ENCODE measurements around the gene CA14. TPM values are rescaled to one million over a fixed set of nuclear protein-coding genes. Genes with fewer than 3 reads are reported as not detected.

The CA14 gene
- polyA plus RNA-seq, 2 of the 4 experiments (the other 2 are of a cell fraction), result not detected

DNA sequence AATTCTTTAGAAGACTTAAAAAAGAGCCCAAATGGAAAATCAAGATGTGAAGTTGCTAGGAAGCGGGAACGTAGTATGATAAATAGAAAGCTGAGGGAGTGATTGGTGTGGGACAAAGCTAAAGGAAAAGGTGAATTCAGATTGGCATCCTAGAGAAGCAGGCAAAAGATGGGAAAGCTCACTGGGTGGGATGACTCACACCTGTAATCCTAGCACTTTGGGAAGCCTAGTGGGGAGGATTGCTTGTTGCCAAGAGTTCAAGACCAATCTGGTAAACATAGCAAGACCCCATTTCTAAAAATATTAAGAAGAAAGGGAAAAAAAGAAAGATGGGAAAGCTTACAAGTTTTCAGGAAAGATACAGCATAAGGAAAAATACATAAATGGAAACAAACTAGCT is 37.9 kb downstream of the CA14 start:
- ATAC-seq (no peak), FAIRE-seq (no peak), DNase-seq (ENCODE audit: low read depth in 1 of 2, low spot score in 1 of 2) (no peak)
- Histone ChIP-seq H3K9me3 (no peaks in the 10 kb centered on the region), H3K27ac (no peak overlapping the region), H3K4me3 (no peak overlapping the region), H3K4me2 (peak overlapping the region; percentile 97), H3K4me1 (peaks cover 18% of the 10 kb centered on the region)
- ChIA-PET POLR2A (no interaction called here), CTCF (interaction anchor here (1.1 to 2.3 kb wide), 3 partner anchors 9 to 40 kb away, joined by 3 to 7 read pairs (median 5); no protein-coding TSS in a partner anchor)
- 96% methylated on average over 2 of the region's 2 CpGs for WGBS (ENCODE audit: missing lambda C conversion rate)
- TF ChIP-seq ZNF302 (CRISPR knock-in tag; IDR thresholded peaks at IDR 0.05) (no peak), MAFK (IDR thresholded peaks at IDR 0.05; ENCODE audit: partially characterized antibody) (no peak), BHLHE40 (IDR thresholded peaks at IDR 0.05; ENCODE audit: low read depth, low read length) (no peak), RFX5 (IDR thresholded peaks at IDR 0.05) (no peak), RAD21 (conservative IDR thresholded peaks at IDR 0.05 in 1 of 2, IDR thresholded peaks at IDR 0.05 in 1 of 2) (no peak), RCOR1 (IDR thresholded peaks at IDR 0.05; ENCODE audit: low read depth, low read length) (no peak), KDM5A (IDR thresholded peaks at IDR 0.05) (no peak), CBX2 (IDR thresholded peaks at IDR 0.05; ENCODE audit: borderline replicate concordance, low read depth) (no peak), CHD4 (IDR thresholded peaks at IDR 0.05; ENCODE audit: borderline replicate concordance) (no peak), ESRRA (IDR thresholded peaks at IDR 0.05; ENCODE audit: borderline replicate concordance, low read length) (no peak), TP53 (CRISPR knock-in tag; IDR thresholded peaks at IDR 0.05) (no peak), HOXB13 (CRISPR knock-in tag; IDR thresholded peaks at IDR 0.05; ENCODE audit: low read depth) (no peak), RARB (CRISPR knock-in tag; IDR thresholded peaks at IDR 0.05) (no peak)
- TF ChIP-seq, protein P1, sequence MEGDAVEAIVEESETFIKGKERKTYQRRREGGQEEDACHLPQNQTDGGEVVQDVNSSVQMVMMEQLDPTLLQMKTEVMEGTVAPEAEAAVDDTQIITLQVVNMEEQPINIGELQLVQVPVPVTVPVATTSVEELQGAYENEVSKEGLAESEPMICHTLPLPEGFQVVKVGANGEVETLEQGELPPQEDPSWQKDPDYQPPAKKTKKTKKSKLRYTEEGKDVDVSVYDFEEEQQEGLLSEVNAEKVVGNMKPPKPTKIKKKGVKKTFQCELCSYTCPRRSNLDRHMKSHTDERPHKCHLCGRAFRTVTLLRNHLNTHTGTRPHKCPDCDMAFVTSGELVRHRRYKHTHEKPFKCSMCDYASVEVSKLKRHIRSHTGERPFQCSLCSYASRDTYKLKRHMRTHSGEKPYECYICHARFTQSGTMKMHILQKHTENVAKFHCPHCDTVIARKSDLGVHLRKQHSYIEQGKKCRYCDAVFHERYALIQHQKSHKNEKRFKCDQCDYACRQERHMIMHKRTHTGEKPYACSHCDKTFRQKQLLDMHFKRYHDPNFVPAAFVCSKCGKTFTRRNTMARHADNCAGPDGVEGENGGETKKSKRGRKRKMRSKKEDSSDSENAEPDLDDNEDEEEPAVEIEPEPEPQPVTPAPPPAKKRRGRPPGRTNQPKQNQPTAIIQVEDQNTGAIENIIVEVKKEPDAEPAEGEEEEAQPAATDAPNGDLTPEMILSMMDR (IDR thresholded peaks at IDR 0.05), result no peak
- TF ChIP-seq, protein P2, sequence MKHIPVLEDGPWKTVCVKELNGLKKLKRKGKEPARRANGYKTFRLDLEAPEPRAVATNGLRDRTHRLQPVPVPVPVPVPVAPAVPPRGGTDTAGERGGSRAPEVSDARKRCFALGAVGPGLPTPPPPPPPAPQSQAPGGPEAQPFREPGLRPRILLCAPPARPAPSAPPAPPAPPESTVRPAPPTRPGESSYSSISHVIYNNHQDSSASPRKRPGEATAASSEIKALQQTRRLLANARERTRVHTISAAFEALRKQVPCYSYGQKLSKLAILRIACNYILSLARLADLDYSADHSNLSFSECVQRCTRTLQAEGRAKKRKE (CRISPR knock-in tag; IDR thresholded peaks at IDR 0.05; ENCODE audit: low read depth), result no peak

DNA sequence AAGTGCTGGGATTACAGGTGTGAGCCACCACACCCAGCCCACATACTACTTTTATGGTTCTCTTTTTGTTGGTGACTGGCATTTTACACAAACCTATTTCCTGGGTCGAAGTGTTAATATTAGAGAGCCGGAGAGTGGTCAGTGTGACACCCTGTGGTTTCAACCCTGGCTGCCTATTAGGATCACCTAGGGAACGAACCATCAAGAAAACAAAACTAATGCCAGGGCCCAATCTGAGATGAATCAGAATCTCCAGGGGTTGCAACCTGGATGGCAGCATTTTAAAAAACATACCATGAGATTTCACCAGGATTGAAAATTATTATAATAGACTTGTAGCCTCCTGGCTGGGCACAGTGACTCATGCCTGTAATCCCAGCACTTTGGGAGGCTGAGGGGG is 42.1 kb downstream of the CA14 start:
- no peak for DNase-seq (ENCODE audit: low read depth in 1 of 2, low spot score in 1 of 2)
- CTCF ChIA-PET, result interaction anchor here (0.7 to 1.4 kb wide), 2 partner anchors 18 to 250 kb away, joined by 3 to 6 read pairs; partner anchors contain the start of genes ADAMTSL4 and CIART
- no peaks in the 10 kb centered on the region for H3K9me3 ChIP-seq

More for the DNA sequence above, 42.1 kb downstream of the CA14 start:
- H3K4me2 ChIP-seq, result no peak overlapping the region
- TF ChIP-seq NFE2L2 (conservative IDR thresholded peaks at IDR 0.05; ENCODE audit: low read length), result no peak
- no peak for TF ChIP-seq CBX2 (IDR thresholded peaks at IDR 0.05; ENCODE audit: borderline replicate concordance, low read depth)
- TF ChIP-seq, protein P1 (IDR thresholded peaks at IDR 0.05), result no peak
- TF ChIP-seq FOXS1 (CRISPR knock-in tag; IDR thresholded peaks at IDR 0.05), result no peak
- TF ChIP-seq EHMT2 (IDR thresholded peaks at IDR 0.05; ENCODE audit: low read depth), result no peak
- TF ChIP-seq JUNB (IDR thresholded peaks at IDR 0.05), result no peak
- TF ChIP-seq, protein P3, sequence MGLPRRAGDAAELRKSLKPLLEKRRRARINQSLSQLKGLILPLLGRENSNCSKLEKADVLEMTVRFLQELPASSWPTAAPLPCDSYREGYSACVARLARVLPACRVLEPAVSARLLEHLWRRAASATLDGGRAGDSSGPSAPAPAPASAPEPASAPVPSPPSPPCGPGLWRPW (IDR thresholded peaks at IDR 0.05), result no peak
- TF ChIP-seq PBX3 (IDR thresholded peaks at IDR 0.05), result no peak
- TF ChIP-seq ELK1 (IDR thresholded peaks at IDR 0.05; ENCODE audit: low read depth, low read length), result no peak
- TF ChIP-seq PHF8 (IDR thresholded peaks at IDR 0.05; ENCODE audit: borderline replicate concordance, low read depth), result no peak
- WGBS (ENCODE audit: missing lambda C conversion rate), result 94% methylated on average over 3 of the region's 3 CpGs
- H3K4me3 ChIP-seq, result no peak overlapping the region
- no peak for ATAC-seq
- no peak overlapping the region for H3K27ac ChIP-seq
- peaks cover 9% of the 10 kb centered on the region for H3K4me1 ChIP-seq
- no peak for FAIRE-seq
- POLR2A ChIA-PET, result no interaction called here
